H1 (cell line): ENCODE measurements around the gene PNMA1.

Experiments used
- CBX5 ChIP-seq: fragments of 300-800, 300-1000 bp; sonication (generic); IDR thresholded peaks from 2 replicates; pipeline ENCODE4 v1.7.1; 2016; ENCODE audit warnings: antibody characterized with exemption, low read length, low read depth
- CTCF ChIP-seq, 3 experiments: IDR thresholded peaks; 1 replicate in 2 of 3; 2 replicates in 1 of 3; pipeline versions ENCODE4 v1.5.1 to v1.6.1; 2011; ENCODE audit warnings: low read length in 3 of 3, mild to moderate bottlenecking in 3 of 3, inconsistent platforms in 2 of 3, low read depth in 1 of 3, moderate library complexity in 1 of 3; ENCODE audit not compliant: insufficient read depth in 1 of 3; ENCODE audit errors: control extremely low read depth in 1 of 3
- POLR2A ChIP-seq, 2 experiments: IDR thresholded peaks; 1 replicate in 1 of 2; 2 replicates in 1 of 2; pipeline ENCODE4 v1.6.1; 2011; ENCODE audit warnings: low read depth in 2 of 2, low read length in 2 of 2, mild to moderate bottlenecking in 2 of 2; ENCODE audit errors: control extremely low read depth in 1 of 2
- SIX5 ChIP-seq: IDR thresholded peaks from 2 replicates; pipeline ENCODE4 v1.6.1; 2011; ENCODE audit warnings: mild to moderate bottlenecking, low read depth, low read length
- SRF ChIP-seq: IDR thresholded peaks from 2 replicates; pipeline ENCODE4 v1.6.1; 2011; ENCODE audit warnings: mild to moderate bottlenecking, low read depth, low read length, moderate library complexity
- SUZ12 ChIP-seq: fragments of 200-600 bp; sonication (generic); IDR thresholded peaks from 2 replicates; pipeline ENCODE4 v1.6.1; 2012; ENCODE audit warnings: mild to moderate bottlenecking, inconsistent platforms, low read length, moderate library complexity, mixed read lengths
- TEAD4 ChIP-seq: IDR thresholded peaks from 2 replicates; pipeline ENCODE4 v1.6.1; 2012; ENCODE audit warnings: low read depth, low read length, inconsistent platforms, mixed read lengths
- TF ChIP-seq, protein P1 (sequence below): fragments of 300-600 bp; sonication (generic); IDR thresholded peaks from 2 replicates; pipeline ENCODE4 v1.7.1; 2012; ENCODE audit warnings: low read length, moderate library complexity, mild to moderate bottlenecking, inconsistent platforms; ENCODE audit not compliant: insufficient replicate concordance
- TF ChIP-seq, protein P2 (sequence below): IDR thresholded peaks from 2 replicates; pipeline ENCODE4 v1.6.1; 2011; ENCODE audit warnings: low read depth, mild to moderate bottlenecking, low read length; ENCODE audit not compliant: insufficient read depth

DNA sequence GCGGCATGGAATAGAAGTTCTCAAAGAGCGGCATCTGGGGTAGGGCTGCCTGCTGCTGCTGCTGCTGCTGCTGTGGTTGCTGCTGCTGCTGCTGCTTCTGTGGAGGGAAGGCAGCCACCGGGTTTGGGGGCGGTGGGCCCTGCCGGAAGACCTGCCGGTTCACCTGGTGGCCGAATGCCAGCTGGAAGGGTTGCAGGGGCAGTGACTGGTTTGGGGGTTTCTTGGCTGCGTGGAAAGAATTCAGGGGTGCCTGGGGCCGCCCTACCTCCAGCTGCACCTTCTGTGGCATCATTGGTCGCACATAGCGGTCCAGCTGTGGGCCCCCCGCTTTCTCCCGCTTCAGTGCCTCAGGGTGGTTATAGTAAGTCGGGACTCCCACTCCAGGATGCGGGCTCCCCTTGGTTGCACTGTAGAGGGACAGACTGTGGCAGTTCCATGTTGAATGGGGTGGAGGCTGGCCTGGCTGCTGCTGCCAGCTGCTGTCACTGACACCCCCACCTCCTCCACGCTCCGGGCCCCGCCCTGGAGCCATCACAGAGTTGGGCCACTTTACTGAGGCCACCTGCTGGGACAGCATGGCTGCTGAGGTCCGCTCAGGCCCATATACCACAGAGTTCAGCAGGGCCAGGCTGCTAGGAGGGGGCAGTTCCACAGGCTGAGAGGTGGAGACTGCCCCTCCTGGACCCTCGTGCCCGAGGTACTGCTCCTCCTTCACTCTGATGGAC lies 25.2 kb upstream of the PNMA1 start:
- TF ChIP-seq CBX5 (no peak), CTCF (IDR thresholded peaks at IDR 0.05; ENCODE audit: control extremely low read depth in 1 of 3, insufficient read depth in 1 of 3, low read depth in 1 of 3, low read length in 3 of 3) (no peak), TEAD4 (no peak), POLR2A (IDR thresholded peaks at IDR 0.05; ENCODE audit: control extremely low read depth in 1 of 2, low read depth in 2 of 2, low read length in 2 of 2) (no peak), SUZ12 (no peak), SRF (no peak), SIX5 (no peak)
- TF ChIP-seq, protein P1, sequence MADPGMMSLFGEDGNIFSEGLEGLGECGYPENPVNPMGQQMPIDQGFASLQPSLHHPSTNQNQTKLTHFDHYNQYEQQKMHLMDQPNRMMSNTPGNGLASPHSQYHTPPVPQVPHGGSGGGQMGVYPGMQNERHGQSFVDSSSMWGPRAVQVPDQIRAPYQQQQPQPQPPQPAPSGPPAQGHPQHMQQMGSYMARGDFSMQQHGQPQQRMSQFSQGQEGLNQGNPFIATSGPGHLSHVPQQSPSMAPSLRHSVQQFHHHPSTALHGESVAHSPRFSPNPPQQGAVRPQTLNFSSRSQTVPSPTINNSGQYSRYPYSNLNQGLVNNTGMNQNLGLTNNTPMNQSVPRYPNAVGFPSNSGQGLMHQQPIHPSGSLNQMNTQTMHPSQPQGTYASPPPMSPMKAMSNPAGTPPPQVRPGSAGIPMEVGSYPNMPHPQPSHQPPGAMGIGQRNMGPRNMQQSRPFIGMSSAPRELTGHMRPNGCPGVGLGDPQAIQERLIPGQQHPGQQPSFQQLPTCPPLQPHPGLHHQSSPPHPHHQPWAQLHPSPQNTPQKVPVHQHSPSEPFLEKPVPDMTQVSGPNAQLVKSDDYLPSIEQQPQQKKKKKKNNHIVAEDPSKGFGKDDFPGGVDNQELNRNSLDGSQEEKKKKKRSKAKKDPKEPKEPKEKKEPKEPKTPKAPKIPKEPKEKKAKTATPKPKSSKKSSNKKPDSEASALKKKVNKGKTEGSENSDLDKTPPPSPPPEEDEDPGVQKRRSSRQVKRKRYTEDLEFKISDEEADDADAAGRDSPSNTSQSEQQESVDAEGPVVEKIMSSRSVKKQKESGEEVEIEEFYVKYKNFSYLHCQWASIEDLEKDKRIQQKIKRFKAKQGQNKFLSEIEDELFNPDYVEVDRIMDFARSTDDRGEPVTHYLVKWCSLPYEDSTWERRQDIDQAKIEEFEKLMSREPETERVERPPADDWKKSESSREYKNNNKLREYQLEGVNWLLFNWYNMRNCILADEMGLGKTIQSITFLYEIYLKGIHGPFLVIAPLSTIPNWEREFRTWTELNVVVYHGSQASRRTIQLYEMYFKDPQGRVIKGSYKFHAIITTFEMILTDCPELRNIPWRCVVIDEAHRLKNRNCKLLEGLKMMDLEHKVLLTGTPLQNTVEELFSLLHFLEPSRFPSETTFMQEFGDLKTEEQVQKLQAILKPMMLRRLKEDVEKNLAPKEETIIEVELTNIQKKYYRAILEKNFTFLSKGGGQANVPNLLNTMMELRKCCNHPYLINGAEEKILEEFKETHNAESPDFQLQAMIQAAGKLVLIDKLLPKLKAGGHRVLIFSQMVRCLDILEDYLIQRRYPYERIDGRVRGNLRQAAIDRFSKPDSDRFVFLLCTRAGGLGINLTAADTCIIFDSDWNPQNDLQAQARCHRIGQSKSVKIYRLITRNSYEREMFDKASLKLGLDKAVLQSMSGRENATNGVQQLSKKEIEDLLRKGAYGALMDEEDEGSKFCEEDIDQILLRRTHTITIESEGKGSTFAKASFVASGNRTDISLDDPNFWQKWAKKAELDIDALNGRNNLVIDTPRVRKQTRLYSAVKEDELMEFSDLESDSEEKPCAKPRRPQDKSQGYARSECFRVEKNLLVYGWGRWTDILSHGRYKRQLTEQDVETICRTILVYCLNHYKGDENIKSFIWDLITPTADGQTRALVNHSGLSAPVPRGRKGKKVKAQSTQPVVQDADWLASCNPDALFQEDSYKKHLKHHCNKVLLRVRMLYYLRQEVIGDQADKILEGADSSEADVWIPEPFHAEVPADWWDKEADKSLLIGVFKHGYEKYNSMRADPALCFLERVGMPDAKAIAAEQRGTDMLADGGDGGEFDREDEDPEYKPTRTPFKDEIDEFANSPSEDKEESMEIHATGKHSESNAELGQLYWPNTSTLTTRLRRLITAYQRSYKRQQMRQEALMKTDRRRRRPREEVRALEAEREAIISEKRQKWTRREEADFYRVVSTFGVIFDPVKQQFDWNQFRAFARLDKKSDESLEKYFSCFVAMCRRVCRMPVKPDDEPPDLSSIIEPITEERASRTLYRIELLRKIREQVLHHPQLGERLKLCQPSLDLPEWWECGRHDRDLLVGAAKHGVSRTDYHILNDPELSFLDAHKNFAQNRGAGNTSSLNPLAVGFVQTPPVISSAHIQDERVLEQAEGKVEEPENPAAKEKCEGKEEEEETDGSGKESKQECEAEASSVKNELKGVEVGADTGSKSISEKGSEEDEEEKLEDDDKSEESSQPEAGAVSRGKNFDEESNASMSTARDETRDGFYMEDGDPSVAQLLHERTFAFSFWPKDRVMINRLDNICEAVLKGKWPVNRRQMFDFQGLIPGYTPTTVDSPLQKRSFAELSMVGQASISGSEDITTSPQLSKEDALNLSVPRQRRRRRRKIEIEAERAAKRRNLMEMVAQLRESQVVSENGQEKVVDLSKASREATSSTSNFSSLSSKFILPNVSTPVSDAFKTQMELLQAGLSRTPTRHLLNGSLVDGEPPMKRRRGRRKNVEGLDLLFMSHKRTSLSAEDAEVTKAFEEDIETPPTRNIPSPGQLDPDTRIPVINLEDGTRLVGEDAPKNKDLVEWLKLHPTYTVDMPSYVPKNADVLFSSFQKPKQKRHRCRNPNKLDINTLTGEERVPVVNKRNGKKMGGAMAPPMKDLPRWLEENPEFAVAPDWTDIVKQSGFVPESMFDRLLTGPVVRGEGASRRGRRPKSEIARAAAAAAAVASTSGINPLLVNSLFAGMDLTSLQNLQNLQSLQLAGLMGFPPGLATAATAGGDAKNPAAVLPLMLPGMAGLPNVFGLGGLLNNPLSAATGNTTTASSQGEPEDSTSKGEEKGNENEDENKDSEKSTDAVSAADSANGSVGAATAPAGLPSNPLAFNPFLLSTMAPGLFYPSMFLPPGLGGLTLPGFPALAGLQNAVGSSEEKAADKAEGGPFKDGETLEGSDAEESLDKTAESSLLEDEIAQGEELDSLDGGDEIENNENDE, result no peak
- TF ChIP-seq, protein P2, sequence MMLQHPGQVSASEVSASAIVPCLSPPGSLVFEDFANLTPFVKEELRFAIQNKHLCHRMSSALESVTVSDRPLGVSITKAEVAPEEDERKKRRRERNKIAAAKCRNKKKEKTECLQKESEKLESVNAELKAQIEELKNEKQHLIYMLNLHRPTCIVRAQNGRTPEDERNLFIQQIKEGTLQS, result no peak
